Duodenal mucosa (tissue), 2 donors: Measurements from ENCODE around the gene PKD2.

Experiments used
- H3K27ac ChIP-seq: one replicate; pipeline ENCODE4 v1.7.0; 2013; ENCODE audit warnings: low read depth, low read length
- H3K27me3 ChIP-seq, 2 donors: one replicate each; pipeline ENCODE4 v1.7.0; 2013; ENCODE audit warnings: low read length in 2 of 2, control low read depth in 1 of 2; ENCODE audit not compliant: insufficient read depth in 2 of 2, control insufficient read depth in 1 of 2
- H3K36me3 ChIP-seq, 2 donors: one replicate each; pipeline ENCODE4 v1.7.0; 2013; ENCODE audit warnings: low read length in 2 of 2, control low read depth in 1 of 2; ENCODE audit not compliant: insufficient read depth in 2 of 2, control insufficient read depth in 1 of 2
- H3K4me1 ChIP-seq, 2 donors: one replicate each; pipeline ENCODE4 v1.7.0; 2013; ENCODE audit warnings: low read length in 2 of 2, control low read depth in 1 of 2; ENCODE audit not compliant: insufficient read depth in 2 of 2, control insufficient read depth in 1 of 2
- H3K4me3 ChIP-seq, 2 donors: one replicate each; pipeline ENCODE4 v1.7.0; 2013; ENCODE audit warnings: low read length in 2 of 2, low read depth in 1 of 2
- H3K9ac ChIP-seq, 2 donors: one replicate each; pipeline ENCODE4 v1.7.0; 2013; ENCODE audit warnings: low read length in 2 of 2, low read depth in 1 of 2
- H3K9me3 ChIP-seq, 2 donors: one replicate each; pipeline ENCODE4 v1.7.0; 2013; ENCODE audit warnings: low read length in 2 of 2, control low read depth in 1 of 2; ENCODE audit not compliant: control insufficient read depth in 1 of 2

Gene PKD2

GRCh38 chr4:88007304-88008121 lies at the start of gene PKD2:
Gene PKD2, plus strand, starts transcription at chr4:88007635. Its CDS starts 99 bp downstream, at chr4:88007734.
- peak within 1 kb of the TSS; percentile 12 to 60 for H3K9ac ChIP-seq
- H3K9me3 ChIP-seq = no peaks in the 10 kb centered on the region
- H3K27ac ChIP-seq = peak within 1 kb of the TSS; percentile 49
- H3K36me3 ChIP-seq = no peaks in the 10 kb centered on the region
- peaks cover 8 to 9% of the 10 kb centered on the region in 2 donors for H3K4me1 ChIP-seq
- no peaks in the 10 kb centered on the region for H3K27me3 ChIP-seq
- peak within 1 kb of the TSS; percentile 74 to 83 for H3K4me3 ChIP-seq

GRCh38 chr4:87961993-87962392 lies 45.4 kb upstream of the PKD2 start:
- Histone ChIP-seq H3K4me3 (no peak overlapping the region), H3K27ac (no peak overlapping the region), H3K9ac (no peak overlapping the region), H3K27me3 (peaks cover 0 to under 1% of the 10 kb centered on the region in 2 donors), H3K4me1 (no peaks in the 10 kb centered on the region), H3K36me3 (no peaks in the 10 kb centered on the region), H3K9me3 (no peaks in the 10 kb centered on the region)

GRCh38 chr4:87962398-87963146 lies 44.9 kb upstream of the PKD2 start:
- peaks cover 0 to 3% of the 10 kb centered on the region in 2 donors for H3K27me3 ChIP-seq
- no peak overlapping the region for H3K4me3 ChIP-seq
- H3K9ac ChIP-seq = no peak overlapping the region
- no peaks in the 10 kb centered on the region for H3K36me3 ChIP-seq
- H3K9me3 ChIP-seq = no peaks in the 10 kb centered on the region
- H3K27ac ChIP-seq = no peak overlapping the region
- H3K4me1 ChIP-seq = no peaks in the 10 kb centered on the region

- Histone ChIP-seq H3K9me3 (no peaks in the 10 kb centered on the region), H3K4me3 (no peak overlapping the region), H3K9ac (no peak overlapping the region), H3K4me1 (no peaks in the 10 kb centered on the region), H3K27ac (no peak overlapping the region), H3K36me3 (no peaks in the 10 kb centered on the region), H3K27me3 (peaks cover 3% of the 10 kb centered on the region in 2 donors)
Observed at GRCh38 chr4:87965501-87965975, 41.9 kb upstream of the PKD2 start.

GRCh38 chr4:87966095-87966496 lies 41.3 kb upstream of the PKD2 start:
- no peak overlapping the region for H3K4me3 ChIP-seq
- no peak overlapping the region for H3K9ac ChIP-seq
- H3K27me3 ChIP-seq = peaks cover 3 to 4% of the 10 kb centered on the region in 2 donors
- H3K36me3 ChIP-seq = no peaks in the 10 kb centered on the region
- H3K27ac ChIP-seq = no peak overlapping the region
- no peaks in the 10 kb centered on the region for H3K4me1 ChIP-seq
- no peaks in the 10 kb centered on the region for H3K9me3 ChIP-seq

- no peak overlapping the region for H3K27ac ChIP-seq
- peaks cover 3 to 12% of the 10 kb centered on the region in 2 donors for H3K27me3 ChIP-seq
- H3K9me3 ChIP-seq = no peaks in the 10 kb centered on the region
- H3K9ac ChIP-seq = no peak overlapping the region
- H3K36me3 ChIP-seq = no peaks in the 10 kb centered on the region
- no peaks in the 10 kb centered on the region for H3K4me1 ChIP-seq
- H3K4me3 ChIP-seq = no peak overlapping the region
Observed at GRCh38 chr4:87967193-87967592, 40.2 kb upstream of the PKD2 start.

- no peak overlapping the region for H3K9ac ChIP-seq
- H3K4me1 ChIP-seq = no peaks in the 10 kb centered on the region
- no peak overlapping the region for H3K27ac ChIP-seq
- no peak overlapping the region for H3K4me3 ChIP-seq
- H3K27me3 ChIP-seq = peaks cover 3 to 20% of the 10 kb centered on the region in 2 donors
- no peaks in the 10 kb centered on the region for H3K9me3 ChIP-seq
- H3K36me3 ChIP-seq = no peaks in the 10 kb centered on the region
Observed at GRCh38 chr4:87970121-87970520, 37.3 kb upstream of the PKD2 start.

- no peaks in the 10 kb centered on the region for H3K36me3 ChIP-seq
- H3K27me3 ChIP-seq = peaks cover 9 to 32% of the 10 kb centered on the region in 2 donors
- H3K9ac ChIP-seq = no peak overlapping the region
- no peaks in the 10 kb centered on the region for H3K4me1 ChIP-seq
- no peaks in the 10 kb centered on the region for H3K9me3 ChIP-seq
- no peak overlapping the region for H3K4me3 ChIP-seq
- no peak overlapping the region for H3K27ac ChIP-seq
Observed at GRCh38 chr4:87971866-87972265, 35.6 kb upstream of the PKD2 start.

GRCh38 chr4:87973283-87974169 lies 33.9 kb upstream of the PKD2 start:
- H3K4me3 ChIP-seq = no peak overlapping the region
- no peak overlapping the region for H3K27ac ChIP-seq
- H3K4me1 ChIP-seq = no peaks in the 10 kb centered on the region
- no peak overlapping the region for H3K9ac ChIP-seq
- H3K36me3 ChIP-seq = no peaks in the 10 kb centered on the region
- H3K9me3 ChIP-seq = no peaks in the 10 kb centered on the region
- peaks cover 6 to 32% of the 10 kb centered on the region in 2 donors for H3K27me3 ChIP-seq
